Right cardiac atrium (tissue), 5 donors: ENCODE data around the gene THSD4. TPM values are rescaled to one million over a fixed set of nuclear protein-coding genes. Genes with fewer than 3 reads are reported as not detected.

Experiments used
- ATAC-seq, 2 donors: fragments of 200-7000 bp; cut with Tn5 transposase; one replicate each; pipeline versions ENCODE4 v1.8.0 to v1.9.1; 2020; ENCODE audit warnings: moderate library complexity in 2 of 2, mild to moderate bottlenecking in 1 of 2
- DNase-seq, 3 donors: peaks; one replicate each; pipeline ENCODE4 v3.0.0-alpha.2; 2020
- H3K27ac ChIP-seq: one replicate; pipeline ENCODE4 v1.5.1; 2013; ENCODE audit warnings: mild to moderate bottlenecking, low read length, control low read depth, moderate library complexity
- H3K27me3 ChIP-seq: one replicate; pipeline ENCODE4 v1.6.1; 2013; ENCODE audit not compliant: control insufficient read depth, insufficient read depth
- H3K4me1 ChIP-seq: one replicate; pipeline ENCODE4 v1.6.1; 2013; ENCODE audit warnings: low read length; ENCODE audit not compliant: control insufficient read depth, insufficient read depth
- H3K4me3 ChIP-seq: one replicate; pipeline ENCODE4 v1.5.1; 2013; ENCODE audit warnings: low read length, control low read depth
- H3K9me3 ChIP-seq: one replicate; pipeline ENCODE4 v1.6.1; 2013; ENCODE audit warnings: low read length; ENCODE audit not compliant: control insufficient read depth
- WGBS: extraction: QIAGEN DNeasy Blood & Tissue Kit; methylation state at CpG from one replicate; pipeline ENCODE4 v1.1.7; 2013; 5-methylcytosine and 5-hydroxymethylcytosine counted together
- intact Hi-C, 4 donors: fragments of 100-400 bp; cut with DNase I; formaldehyde crosslinking; loops; one replicate each; pipeline versions ENCODE4 v1.11.0 to v1.14.0; 2022 to 2023
- polyA plus RNA-seq: library from polyadenylated mRNA; stranded (reverse); fragments of 200-250 nt; gene quantifications from one replicate; pipeline ENCODE4 v1.2.3, GENCODE V29; 2013
- total RNA-seq, 4 donors: library from RNA; stranded (reverse); fragmentation: NEBNext Ultra II Directional; extraction: Animal tissue kit (Norgen Biotek cat#: 25700); gene quantifications; one replicate each; pipeline ENCODE4 v1.2.1, GENCODE V29; 2021
- donor health status: healthy with polysubstance abuse.
- donor health status: DM: no; HTN: yes; CAD: no.
- donor health status: DM: no; HTN: no; CAD: no.
- donor health status: DM: no; HTN: yes; CAD: no; lungs with severe emphysema.
- donor health status: DM: yes; HTN: yes; CAD: no.

Gene THSD4
- total and polyA plus RNA-seq, 5 donors, result 40.5 to 93.8 (median 67.3) TPM

DNA sequence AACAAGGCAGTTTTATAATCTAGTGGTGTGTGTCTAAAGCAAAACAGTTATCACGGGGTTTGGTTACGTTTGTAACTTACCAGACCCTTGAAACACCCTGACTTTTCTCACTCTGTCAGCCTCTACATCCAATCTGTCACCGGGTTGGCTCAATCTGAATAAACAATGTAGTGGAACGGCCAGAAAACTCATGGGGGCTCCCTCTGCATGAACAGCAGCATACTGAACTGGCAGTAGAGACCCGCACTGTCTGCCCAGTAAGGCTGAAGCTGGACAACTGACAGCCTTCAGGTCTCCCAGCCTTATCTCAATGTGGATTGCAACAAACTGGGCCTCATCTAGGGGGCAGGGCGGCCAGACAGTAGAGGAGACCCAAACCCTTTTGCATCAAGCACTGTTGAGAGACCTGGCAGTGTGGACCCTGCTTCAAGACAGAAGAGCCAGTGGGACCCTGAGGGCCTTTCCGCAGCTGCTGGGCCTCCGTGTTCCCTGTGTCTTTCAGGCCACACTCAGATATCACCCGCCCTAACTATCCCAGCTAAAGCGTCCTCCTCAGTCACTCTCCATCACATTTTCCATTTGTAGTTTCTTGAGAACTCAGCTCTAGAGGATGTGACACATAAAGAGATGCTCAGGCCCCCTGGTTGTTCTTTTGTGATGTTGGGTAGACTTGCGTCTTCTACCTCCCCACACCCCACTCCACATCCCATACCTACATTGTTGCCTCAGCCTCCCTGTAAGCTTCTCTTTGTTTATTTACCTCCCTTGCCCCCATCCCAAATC lies 513.9 kb downstream of the THSD4 start:
- Histone ChIP-seq H3K4me3 (no peak overlapping the region), H3K9me3 (no peaks in the 10 kb centered on the region), H3K27me3 (no peaks in the 10 kb centered on the region), H3K4me1 (peaks cover 3% of the 10 kb centered on the region), H3K27ac (no peak overlapping the region)
- DNase-seq (peak in 1 of 3 donors; percentile 34), ATAC-seq (peak in 1 of 2 donors; percentile 32)
- intact Hi-C loops, result no loop called here
- WGBS, result 58% methylated on average over 11 of the region's 11 CpGs

DNA sequence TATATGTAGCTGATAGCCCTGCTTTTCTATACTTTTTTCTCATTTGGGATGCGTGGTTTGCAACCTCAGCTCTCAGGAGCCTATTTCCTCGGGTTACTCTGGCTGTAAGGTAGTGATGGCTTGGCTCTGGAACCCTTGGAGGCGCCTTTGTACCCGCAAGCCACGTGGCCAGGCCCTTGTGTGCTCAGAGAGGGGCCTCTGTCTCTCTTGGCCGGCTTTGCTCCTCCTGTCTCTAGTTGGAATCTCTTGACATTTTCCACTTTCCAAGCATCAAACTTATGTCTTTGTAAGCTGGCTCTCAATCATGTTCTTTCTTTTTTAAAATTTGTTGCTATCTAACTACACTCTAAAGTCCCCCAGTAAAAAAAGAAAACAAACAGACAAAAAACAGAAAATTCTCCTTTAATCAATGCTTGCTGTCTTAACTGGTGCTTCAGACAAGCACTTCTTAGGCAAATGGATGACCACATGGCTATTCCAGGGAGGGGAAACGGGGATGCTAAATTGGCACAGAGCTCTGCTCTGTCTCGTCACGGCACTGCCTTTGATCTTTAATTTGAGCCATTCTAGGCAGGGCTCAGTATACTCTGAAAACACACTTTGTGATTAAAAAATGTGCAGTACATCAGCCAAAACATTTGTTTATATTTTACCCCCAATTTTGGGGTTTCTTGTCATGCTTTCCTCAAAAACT lies 514.7 kb downstream of the THSD4 start:
- Histone ChIP-seq H3K4me3 (no peak overlapping the region), H3K27me3 (no peaks in the 10 kb centered on the region), H3K9me3 (no peaks in the 10 kb centered on the region), H3K4me1 (peaks cover 3% of the 10 kb centered on the region), H3K27ac (no peak overlapping the region)
- peak in 1 of 2 donors; percentile 42 for ATAC-seq
- WGBS, result 44% methylated on average over 9 of the region's 9 CpGs
- no peak for DNase-seq
- intact Hi-C loops, result no loop called here

DNA sequence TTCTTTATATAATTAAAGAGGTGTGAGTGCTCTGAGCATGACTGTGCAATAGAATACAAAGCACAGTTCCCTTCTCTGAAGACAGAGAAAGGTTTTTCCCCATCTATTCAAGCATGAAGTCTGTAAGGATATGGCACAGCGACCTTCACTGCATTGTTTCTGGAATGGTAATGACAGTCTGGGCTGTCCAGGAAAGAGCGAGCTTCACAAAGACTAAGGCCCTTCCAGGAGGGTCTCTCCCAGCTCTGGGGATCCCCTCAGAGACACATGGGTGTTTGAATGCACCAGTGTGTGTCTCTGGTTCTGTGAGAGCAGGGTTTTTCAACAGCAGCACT lies 515.2 kb downstream of the THSD4 start:
- no peaks in the 10 kb centered on the region for H3K9me3 ChIP-seq
- no peak overlapping the region for H3K27ac ChIP-seq
- WGBS, result 86% methylated on average over 2 of the region's 2 CpGs
- no peak for ATAC-seq
- H3K4me3 ChIP-seq, result no peak overlapping the region
- intact Hi-C loops, result no loop called here
- H3K4me1 ChIP-seq, result peaks cover 3% of the 10 kb centered on the region
- H3K27me3 ChIP-seq, result no peaks in the 10 kb centered on the region
- no peak for DNase-seq

DNA sequence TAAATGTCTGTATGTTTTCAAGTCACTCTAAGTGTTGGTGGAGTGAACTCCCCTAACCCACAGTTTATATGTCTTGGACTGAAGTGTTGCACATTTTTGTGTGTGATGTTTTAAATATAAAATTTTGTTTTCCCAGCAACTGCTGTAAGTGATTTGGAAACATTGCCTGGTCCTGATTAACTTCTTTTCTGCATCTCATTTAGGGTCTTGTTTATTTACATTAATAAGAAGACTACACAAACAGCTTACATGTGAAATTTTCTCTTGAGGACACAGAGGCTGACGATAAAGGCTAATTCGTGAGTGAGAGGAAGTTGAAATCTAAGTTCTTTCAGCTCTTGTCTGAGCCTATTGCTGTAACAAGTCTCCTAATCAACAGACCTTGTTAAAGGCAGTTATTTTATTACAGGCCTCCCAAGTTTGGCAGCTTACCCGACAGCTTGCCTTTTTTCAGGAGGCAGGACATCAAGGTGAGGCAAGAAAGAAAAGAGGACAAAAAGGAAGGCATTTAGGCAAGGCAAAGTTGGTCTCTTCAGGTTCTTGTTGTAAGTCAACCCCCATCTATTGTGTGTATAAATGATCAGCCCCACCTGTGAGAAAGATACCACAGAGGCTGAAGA lies 517.4 kb downstream of the THSD4 start:
- Histone ChIP-seq H3K9me3 (no peaks in the 10 kb centered on the region), H3K4me3 (no peak overlapping the region), H3K27me3 (no peaks in the 10 kb centered on the region), H3K27ac (no peak overlapping the region), H3K4me1 (peaks cover 3% of the 10 kb centered on the region)
- WGBS, result 54% methylated on average over 3 of the region's 3 CpGs
- DNase-seq (no peak), ATAC-seq (no peak)
- intact Hi-C loops, result no loop called here

DNA sequence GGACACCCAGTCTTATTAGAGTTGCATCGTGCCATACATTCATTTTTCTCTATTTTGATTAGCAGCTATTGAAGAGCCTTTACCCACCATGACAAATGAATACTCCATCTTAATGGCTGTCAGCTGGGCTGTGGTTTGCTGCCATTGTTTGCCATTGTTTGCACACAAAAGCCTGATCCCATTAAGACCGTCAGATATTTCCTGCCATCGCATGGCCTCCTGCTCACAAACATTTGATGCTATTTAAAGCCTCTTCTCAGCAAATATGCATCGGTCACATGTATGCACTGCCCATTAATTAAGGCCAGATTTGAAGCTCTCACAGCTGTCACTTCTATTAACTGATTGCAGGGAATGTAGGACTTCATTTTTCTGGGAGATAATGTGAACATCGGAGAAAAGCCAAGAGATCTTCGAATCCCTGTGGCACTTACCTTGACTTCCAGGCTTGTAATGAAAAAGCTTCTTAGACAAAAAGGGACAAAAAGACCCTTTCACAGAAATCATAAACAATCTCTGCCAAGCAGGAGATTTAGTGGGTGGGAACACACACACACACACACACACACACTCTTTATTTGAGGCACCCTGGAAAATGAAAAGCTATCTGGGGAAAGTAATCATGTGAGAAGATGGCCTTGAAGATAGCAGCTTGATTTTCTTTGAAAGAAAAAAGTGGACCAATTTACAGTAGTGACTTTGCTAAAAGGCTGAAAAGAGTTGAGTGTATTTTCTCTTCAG lies 519.7 kb downstream of the THSD4 start:
- Histone ChIP-seq H3K27ac (no peak overlapping the region), H3K9me3 (no peaks in the 10 kb centered on the region), H3K4me1 (no peaks in the 10 kb centered on the region), H3K27me3 (no peaks in the 10 kb centered on the region), H3K4me3 (no peak overlapping the region)
- DNase-seq, result no peak
- no peak for ATAC-seq
- intact Hi-C loops, result no loop called here
- 21% methylated on average over 6 of the region's 6 CpGs for WGBS

DNA sequence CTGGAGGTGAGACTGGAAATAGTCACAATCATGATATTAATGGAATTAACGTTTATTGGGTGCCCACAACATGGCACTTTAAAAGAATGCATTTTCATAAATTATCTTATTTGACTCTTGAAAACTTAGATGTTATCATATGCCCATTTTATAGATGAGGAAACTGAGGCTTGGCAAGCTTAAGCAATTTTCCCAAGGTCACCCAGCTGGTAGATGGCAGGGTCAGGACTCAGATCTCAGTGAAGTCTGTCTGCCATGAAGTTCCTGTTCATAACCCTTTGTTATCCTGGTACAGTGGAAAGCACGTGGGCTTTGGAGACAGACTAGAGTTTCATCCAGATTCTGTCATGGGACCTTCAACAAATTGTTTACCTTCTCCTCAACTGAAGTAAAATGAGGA lies 520.5 kb downstream of the THSD4 start:
- H3K4me3 ChIP-seq, result no peak overlapping the region
- no peak overlapping the region for H3K27ac ChIP-seq
- no peaks in the 10 kb centered on the region for H3K9me3 ChIP-seq
- H3K27me3 ChIP-seq, result no peaks in the 10 kb centered on the region
- 89% methylated on average over 2 of the region's 2 CpGs for WGBS
- intact Hi-C loops, result no loop called here
- no peak for DNase-seq
- ATAC-seq, result no peak
- H3K4me1 ChIP-seq, result no peaks in the 10 kb centered on the region

DNA sequence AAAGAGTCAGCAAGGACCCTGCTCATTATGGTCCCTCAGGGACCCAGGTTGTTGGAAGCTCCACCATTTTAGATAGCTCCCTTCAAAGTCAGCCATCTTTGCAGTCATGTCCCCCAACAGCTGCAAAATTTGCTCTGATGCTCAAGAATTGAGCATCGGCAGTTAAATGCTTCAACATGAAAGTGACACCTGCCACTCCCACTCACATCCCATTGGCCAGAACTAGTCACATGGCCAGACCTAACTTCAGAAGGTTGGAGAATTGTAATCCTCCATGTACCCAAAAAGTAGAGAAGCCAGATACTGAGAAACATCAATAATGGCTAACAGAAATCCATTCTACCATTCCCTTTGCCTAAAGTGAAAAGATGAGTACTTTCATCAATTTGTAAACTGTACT lies 523.6 kb downstream of the THSD4 start:
- Histone ChIP-seq H3K27ac (no peak overlapping the region), H3K4me1 (no peaks in the 10 kb centered on the region), H3K9me3 (no peaks in the 10 kb centered on the region), H3K4me3 (no peak overlapping the region), H3K27me3 (no peaks in the 10 kb centered on the region)
- ATAC-seq, result no peak
- no peak for DNase-seq
- intact Hi-C loops, result no loop called here
- WGBS, result 94% methylated on average over 1 of the region's 1 CpG

DNA sequence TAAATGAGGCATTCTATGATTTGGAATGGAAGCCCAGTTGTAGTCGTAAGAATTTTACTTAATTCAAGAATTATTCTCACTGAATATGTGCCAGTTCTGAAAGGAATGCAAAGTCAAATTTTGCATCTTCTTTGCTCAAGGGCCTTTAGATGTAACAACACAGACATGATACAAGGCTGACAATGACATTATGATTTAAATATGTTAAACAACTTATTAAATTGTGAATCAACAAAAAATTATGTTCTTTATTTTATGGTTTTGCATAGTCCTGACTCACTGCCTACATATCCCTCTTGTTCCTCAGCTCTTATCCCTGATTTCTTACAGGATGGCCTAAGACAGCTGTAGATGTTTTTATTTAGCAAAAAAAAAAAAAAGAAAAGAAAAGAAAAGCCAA lies 524.2 kb downstream of the THSD4 start:
- no peak for ATAC-seq
- Histone ChIP-seq H3K9me3 (no peaks in the 10 kb centered on the region), H3K4me3 (no peak overlapping the region), H3K27me3 (no peaks in the 10 kb centered on the region), H3K4me1 (no peaks in the 10 kb centered on the region), H3K27ac (no peak overlapping the region)
- intact Hi-C loops, result no loop called here
- WGBS, result 82% methylated on average over 1 of the region's 1 CpG
- no peak for DNase-seq

DNA sequence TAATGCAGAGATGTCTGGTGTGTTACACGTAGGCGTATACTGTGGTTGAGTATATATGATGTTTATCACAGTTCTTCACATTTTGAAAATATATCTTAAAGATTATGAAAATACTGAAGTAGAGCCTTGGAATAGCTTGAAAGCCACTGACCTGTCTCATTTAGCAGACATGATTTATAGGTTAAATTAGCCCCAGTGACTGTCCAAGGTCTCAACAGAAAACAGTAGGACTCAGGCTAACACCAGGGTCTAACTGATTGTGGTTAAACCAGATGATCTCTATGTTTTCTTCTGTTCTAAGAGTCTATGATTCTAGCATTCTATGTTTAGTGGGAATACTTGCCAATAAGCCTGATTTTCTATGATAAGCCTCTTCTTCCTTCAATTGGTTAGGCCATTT lies 528.6 kb downstream of the THSD4 start:
- Histone ChIP-seq H3K4me1 (peaks cover 4% of the 10 kb centered on the region), H3K27me3 (no peaks in the 10 kb centered on the region), H3K9me3 (no peaks in the 10 kb centered on the region), H3K27ac (no peak overlapping the region), H3K4me3 (no peak overlapping the region)
- WGBS, result 97% methylated on average over 2 of the region's 2 CpGs
- ATAC-seq, result no peak
- no peak for DNase-seq
- intact Hi-C loops, result no loop called here

DNA sequence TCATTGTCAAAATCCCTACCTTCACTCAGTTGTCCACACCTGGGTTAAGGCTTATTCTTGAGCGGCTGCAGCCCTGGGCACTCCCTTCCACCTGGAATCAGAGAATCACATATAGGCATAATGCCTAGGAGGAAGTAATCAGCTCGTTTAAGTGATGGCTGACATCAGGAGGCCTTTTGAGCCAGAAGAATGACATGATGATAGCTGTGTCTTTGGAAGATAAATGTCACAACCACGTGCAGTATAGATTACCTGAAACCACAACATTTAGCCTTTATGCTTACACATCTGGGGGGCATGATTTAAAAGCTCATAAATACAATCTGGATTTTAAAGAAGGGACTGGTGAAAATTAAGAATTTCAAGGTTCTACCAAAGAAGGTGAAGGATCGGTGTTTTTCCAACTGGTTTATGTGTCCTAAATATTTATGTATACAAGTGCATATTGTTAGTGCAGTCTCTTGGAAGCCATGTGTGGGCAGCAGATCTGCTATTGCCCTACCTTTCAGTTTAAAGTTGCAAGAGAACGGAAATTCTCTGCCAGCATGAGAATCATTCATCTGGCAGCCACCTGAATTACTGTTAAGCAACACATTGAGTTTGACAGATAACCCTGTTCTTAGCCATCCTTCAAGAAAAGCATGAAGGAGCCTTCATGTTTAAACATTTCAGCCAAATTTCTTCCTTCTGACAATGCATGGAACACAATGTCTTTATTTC lies 531.7 kb downstream of the THSD4 start:
- WGBS, result 62% methylated on average over 5 of the region's 5 CpGs
- Histone ChIP-seq H3K4me3 (no peak overlapping the region), H3K27me3 (no peaks in the 10 kb centered on the region), H3K9me3 (no peaks in the 10 kb centered on the region), H3K4me1 (peaks cover 4% of the 10 kb centered on the region), H3K27ac (no peak overlapping the region)
- no peak for DNase-seq
- intact Hi-C loops, result no loop called here
- ATAC-seq, result no peak
